SU-DHL-6 (cell line): ENCODE results near the gene PACC1.

Experiments used
- CTCF ChIP-seq: fragments of 200-600 bp; sonication (generic); IDR thresholded peaks from one replicate; pipeline ENCODE4 v1.5.1; 2017; ENCODE audit warnings: antibody characterized with exemption, mild to moderate bottlenecking, low read length, moderate library complexity; ENCODE audit not compliant: insufficient read depth, poor library complexity, severe bottlenecking
- EZH2phosphoT487 ChIP-seq: fragments of 200-600 bp; sonication (generic), shearing (Covaris generic); conservative IDR thresholded peaks from 2 replicates; pipeline ENCODE4 v1.6.1; 2018; ENCODE audit warnings: mild to moderate bottlenecking, antibody characterized with exemption, low read length, moderate library complexity, mixed read lengths

- no peak for TF ChIP-seq CTCF
- TF ChIP-seq EZH2phosphoT487: no peak
Measured at GRCh38 chr1:212323066-212323465, 91.6 kb downstream of the PACC1 start.
